Stimulated activated CD4-positive, alpha-beta T cell treated with anti-CD3 and anti-CD28 coated beads, Interleukin-2, amount 100 ng/mL, for 4 hours (primary cell): ENCODE data around the gene SPRYD3.

ENCODE experiments used
- DNase-seq: peaks from one replicate; pipeline ENCODE4 v3.0.0-alpha.2; 2020; ENCODE audit warnings: low read depth

Gene SPRYD3

GRCh38 chr12:53014709-53015108 lies 64.5 kb downstream of the SPRYD3 start:
- DNase-seq: no peak
